Measurements from ENCODE around the gene TAGLN2. TPM values are rescaled to one million over a fixed set of nuclear protein-coding genes. Genes with fewer than 3 reads are reported as not detected.

TAGLN2 gene
- total RNA-seq, 3 donors from 2014 or later, result 195 to 259 (median 231) TPM

DNA sequence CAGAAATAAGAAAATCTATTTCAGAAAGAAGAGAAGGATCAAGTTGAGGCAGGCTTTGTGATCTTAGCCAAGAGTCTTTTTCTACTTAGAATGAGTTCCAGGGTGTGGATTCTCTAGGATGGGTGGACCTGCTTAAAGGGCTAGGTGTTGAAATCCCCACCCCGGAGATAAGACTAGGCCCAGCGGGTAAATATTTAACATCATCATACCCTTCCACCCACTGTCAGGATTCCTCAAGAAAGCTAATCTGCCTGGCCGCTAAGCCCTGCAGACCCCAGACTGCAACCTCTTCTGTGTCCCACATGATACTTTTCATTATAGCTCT lies 14.3 kb upstream of the TAGLN2 start:
- no peak for TF ChIP-seq POLR2A (IDR thresholded peaks at IDR 0.05)
- TF ChIP-seq, protein P1, sequence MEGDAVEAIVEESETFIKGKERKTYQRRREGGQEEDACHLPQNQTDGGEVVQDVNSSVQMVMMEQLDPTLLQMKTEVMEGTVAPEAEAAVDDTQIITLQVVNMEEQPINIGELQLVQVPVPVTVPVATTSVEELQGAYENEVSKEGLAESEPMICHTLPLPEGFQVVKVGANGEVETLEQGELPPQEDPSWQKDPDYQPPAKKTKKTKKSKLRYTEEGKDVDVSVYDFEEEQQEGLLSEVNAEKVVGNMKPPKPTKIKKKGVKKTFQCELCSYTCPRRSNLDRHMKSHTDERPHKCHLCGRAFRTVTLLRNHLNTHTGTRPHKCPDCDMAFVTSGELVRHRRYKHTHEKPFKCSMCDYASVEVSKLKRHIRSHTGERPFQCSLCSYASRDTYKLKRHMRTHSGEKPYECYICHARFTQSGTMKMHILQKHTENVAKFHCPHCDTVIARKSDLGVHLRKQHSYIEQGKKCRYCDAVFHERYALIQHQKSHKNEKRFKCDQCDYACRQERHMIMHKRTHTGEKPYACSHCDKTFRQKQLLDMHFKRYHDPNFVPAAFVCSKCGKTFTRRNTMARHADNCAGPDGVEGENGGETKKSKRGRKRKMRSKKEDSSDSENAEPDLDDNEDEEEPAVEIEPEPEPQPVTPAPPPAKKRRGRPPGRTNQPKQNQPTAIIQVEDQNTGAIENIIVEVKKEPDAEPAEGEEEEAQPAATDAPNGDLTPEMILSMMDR (IDR thresholded peaks at IDR 0.05), result no peak
- no peak for TF ChIP-seq POLR2AphosphoS5 (IDR thresholded peaks at IDR 0.05)
- Histone ChIP-seq H3K4me3 (no peak overlapping the region), H3K36me3 (no peaks in the 10 kb centered on the region), H3K4me1 (peaks cover 0 to 6% of the 10 kb centered on the region in 2 donors), H3K27me3 (no peaks in the 10 kb centered on the region), H3K9me3 (no peaks in the 10 kb centered on the region), H3K27ac (no peak overlapping the region)
- DNase-seq (ENCODE audit: low spot score in 2 of 2), result no peak
- intact Hi-C loops (cut with DNase I; ENCODE audit: low total_unique reads), result loop anchor here (5.0 to 10.0 kb wide), 2 partner anchors 68 to 255 kb away; partner anchors contain the start of gene CASQ1

DNA sequence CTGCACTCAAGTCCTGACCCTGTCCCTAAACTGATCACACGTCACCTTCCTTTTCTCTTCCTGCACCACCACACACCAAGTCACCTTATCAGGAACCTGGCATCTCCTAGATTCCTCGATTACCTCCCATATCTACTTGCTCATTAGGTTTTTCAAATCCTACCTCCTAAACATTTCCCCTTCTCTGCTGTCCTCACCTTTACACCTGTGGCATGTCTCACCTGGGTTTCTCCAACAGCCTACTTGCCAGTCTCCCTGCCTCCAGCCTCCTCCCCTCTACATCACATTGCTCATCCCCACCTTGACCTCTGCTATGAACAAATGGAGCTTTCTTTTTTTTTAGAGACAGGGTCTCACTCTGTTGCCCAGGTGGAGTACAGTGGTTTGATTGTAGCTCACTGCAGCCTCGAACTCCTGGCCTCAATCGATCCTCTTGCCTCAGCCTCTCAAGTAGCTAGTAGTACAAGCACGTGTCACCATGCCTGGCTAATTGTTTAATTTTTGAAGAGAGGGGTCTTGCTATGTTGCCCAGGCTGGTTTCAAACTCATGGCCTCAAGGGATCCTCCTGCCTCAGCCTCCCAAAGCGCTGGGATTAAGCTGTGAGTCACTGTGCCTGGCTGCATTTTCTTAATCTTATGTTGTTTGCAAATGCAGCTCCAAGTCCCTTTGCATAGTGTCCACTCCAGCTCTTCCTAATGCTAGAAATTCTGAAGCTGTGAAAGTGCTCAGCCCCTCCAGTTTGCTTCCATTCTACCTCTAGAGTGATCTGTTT lies 13.8 kb upstream of the TAGLN2 start:
- no peak for DNase-seq (ENCODE audit: low spot score in 2 of 2)
- Histone ChIP-seq H3K4me1 (peaks cover 0 to 6% of the 10 kb centered on the region in 2 donors), H3K4me3 (no peak overlapping the region), H3K36me3 (no peaks in the 10 kb centered on the region), H3K27ac (no peak overlapping the region), H3K27me3 (no peaks in the 10 kb centered on the region), H3K9me3 (no peaks in the 10 kb centered on the region)
- intact Hi-C loops (cut with DNase I; ENCODE audit: low total_unique reads), result loop anchor here (5.0 to 10.0 kb wide), 2 partner anchors 68 to 256 kb away; partner anchors contain the start of gene CASQ1
- TF ChIP-seq, protein P1 (IDR thresholded peaks at IDR 0.05), result no peak
- no peak for TF ChIP-seq POLR2A (IDR thresholded peaks at IDR 0.05)
- no peak for TF ChIP-seq POLR2AphosphoS5 (IDR thresholded peaks at IDR 0.05)

DNA sequence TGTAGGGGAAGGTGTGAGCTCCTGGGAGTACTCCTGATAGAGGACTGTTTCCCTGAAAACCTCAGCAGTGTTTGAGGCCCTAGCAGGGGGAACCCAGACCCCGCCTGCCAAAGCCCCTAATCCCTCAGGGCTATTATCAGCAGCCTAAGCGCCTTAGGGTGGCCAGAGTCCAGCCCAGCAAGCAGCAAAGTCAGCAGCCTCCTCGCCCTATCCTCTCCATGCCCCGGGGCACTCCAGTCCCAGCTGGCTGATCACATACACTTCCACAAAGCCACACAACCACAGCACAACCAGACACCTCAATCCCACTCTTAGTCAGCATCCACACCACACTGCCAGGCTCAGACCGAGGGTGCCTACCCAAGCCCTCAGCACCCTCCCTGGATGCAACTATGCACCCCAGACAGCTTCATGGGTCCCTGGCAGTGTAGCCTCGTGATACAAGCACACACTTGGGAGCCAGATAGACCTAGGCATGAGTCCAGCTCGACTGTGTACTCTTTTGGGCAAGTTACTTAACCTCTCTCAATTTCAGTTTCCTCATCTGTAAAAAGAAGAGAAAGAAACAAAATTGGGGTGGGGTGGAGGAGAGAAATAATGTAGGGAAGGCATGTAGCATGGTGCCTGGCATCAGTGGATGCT lies 13.0 kb upstream of the TAGLN2 start:
- Histone ChIP-seq H3K4me3 (no peak overlapping the region), H3K9me3 (no peaks in the 10 kb centered on the region), H3K27me3 (no peaks in the 10 kb centered on the region), H3K27ac (no peak overlapping the region), H3K4me1 (peaks cover 0 to 6% of the 10 kb centered on the region in 2 donors), H3K36me3 (no peaks in the 10 kb centered on the region)
- intact Hi-C loops (cut with DNase I; ENCODE audit: low total_unique reads), result loop anchor here (5.0 to 10.0 kb wide), 2 partner anchors 69 to 256 kb away; partner anchors contain the start of gene CASQ1
- DNase-seq (ENCODE audit: low spot score in 2 of 2), result no peak
- TF ChIP-seq POLR2A (IDR thresholded peaks at IDR 0.05) (no peak), POLR2AphosphoS5 (IDR thresholded peaks at IDR 0.05) (no peak)
- TF ChIP-seq, protein P1 (IDR thresholded peaks at IDR 0.05), result no peak

DNA sequence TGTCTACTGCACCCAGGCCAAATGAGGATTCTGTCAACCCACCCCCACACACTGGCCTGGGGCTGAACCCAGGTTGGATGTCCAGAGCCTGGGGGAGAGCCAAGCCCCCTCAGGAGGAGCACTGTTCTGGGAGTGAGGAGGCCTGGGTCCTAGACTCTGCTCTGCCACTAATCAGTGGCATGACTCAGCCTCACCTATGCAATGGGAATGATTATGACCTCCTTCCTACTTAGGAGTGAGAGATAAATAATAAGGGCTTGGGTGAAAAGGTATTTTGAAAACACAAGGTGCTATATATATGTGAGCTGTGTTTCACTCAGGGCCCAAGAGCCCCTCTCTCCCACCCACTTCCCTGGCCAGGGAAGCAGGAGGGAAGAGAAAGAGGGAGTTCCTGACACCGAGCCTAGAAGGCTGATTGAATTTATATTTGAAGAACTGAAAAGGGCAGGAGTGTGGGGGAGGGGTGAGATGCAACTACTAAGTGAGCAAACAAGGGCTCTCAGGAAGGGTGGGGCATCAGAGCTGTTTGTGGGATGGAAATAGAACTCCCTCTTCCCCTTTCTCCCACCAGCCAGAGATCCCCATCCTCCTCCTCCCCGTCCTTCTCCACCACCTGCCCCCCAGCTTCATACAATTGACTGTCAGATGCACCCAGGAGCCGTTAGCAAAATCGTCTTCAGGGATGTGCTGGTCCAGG lies 11.9 kb upstream of the TAGLN2 start:
- Histone ChIP-seq H3K27me3 (no peaks in the 10 kb centered on the region), H3K4me1 (peaks cover 0 to 6% of the 10 kb centered on the region in 2 donors), H3K36me3 (no peaks in the 10 kb centered on the region), H3K27ac (no peak overlapping the region), H3K4me3 (no peak overlapping the region), H3K9me3 (no peaks in the 10 kb centered on the region)
- intact Hi-C loops (cut with DNase I; ENCODE audit: low total_unique reads), result loop anchor here (5.0 to 10.0 kb wide), 2 partner anchors 70 to 258 kb away; partner anchors contain the start of gene CASQ1
- DNase-seq (ENCODE audit: low spot score in 2 of 2), result no peak
- TF ChIP-seq POLR2AphosphoS5 (IDR thresholded peaks at IDR 0.05), result no peak
- TF ChIP-seq POLR2A (IDR thresholded peaks at IDR 0.05), result no peak
- TF ChIP-seq, protein P1 (IDR thresholded peaks at IDR 0.05), result no peak
